ENCODE results near the gene MCFD2.

Gene MCFD2

DNA sequence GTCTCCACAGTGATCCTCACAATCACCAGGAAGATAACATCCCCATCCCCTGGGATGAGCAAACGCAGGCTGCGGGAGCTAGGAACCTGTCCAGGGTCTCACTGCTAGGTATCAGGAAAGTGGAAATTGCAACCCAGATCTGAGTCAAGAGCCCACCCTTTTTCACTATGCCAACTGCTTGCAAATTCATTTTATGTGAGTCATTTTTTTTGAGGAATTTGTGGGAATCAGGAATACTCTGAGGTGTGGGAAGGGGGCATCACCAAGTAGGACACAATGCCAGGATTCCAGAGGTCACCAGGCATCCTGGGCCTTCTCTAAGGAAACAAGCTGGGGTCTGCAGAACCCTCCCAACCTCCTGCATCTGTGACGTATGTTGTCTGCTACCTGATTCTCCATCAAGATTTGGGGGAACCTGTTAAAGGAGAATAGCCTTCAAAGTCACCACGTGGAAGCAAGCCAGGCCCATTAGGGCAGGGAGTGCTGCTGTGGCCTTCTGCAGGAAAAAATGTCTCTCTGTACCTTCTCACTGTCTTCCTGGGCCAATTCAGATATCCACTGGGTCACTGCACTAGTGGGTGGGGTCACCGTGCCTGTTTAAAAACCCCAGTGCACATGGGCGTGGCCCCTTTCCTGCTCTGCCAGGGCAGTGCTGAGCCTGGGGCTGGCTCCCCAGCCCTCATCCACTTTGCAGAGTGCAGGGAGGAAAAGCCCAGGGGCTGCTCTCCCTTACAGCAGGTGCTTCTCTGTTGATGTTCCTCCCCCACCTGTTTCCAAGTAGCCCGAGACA lies 50.2 kb downstream of the MCFD2 start:
- no peak overlapping the region for H3K4me3 ChIP-seq (ENCODE audit: low read length)
- no peak for TF ChIP-seq ZNF274 (IDR thresholded peaks at IDR 0.05; ENCODE audit: low read depth, low read length)

DNA sequence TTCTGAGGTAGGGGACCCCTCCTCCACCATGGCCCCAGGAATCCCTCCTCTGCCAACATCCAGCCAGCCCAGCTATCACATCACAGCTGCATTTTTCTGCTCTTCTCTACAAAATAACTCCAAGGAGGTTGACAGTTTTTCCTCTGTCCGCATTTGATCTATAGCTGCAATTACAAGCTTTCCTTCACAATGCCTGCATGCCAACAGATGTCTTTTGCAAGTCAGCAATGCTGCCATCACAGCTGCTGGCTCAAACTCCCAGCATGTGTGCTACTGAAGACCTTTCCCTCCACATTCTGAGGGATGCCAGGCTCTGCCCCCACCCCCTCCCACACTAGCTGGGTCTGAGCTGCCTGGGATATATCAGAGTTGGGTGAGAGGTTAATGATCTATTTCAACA lies 51.7 kb downstream of the MCFD2 start:
- H3K4me3 ChIP-seq (ENCODE audit: low read length): no peak overlapping the region
- no peak for TF ChIP-seq ZNF274 (IDR thresholded peaks at IDR 0.05; ENCODE audit: low read depth, low read length)

DNA sequence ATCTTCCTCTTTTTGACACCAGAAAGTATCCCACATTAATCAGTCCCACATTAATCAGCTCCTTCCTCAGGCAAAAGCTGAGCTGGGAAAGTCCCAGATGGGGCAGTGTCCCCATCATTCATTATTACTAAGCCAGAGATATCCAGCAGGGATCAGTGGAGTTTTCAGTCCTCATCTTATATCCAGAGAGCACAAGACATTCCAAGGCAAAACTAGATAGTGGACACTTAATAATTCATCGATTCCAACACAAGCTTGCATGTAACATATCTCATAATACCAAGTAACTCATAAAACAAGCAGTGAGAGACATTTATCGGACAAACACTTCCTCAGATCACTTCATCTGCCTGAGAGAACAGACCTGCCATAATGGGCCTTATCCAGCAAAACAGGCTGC lies 53.1 kb downstream of the MCFD2 start:
- TF ChIP-seq ZNF274 (IDR thresholded peaks at IDR 0.05; ENCODE audit: low read depth, low read length): no peak
- no peak overlapping the region for H3K4me3 ChIP-seq (ENCODE audit: low read length)

DNA sequence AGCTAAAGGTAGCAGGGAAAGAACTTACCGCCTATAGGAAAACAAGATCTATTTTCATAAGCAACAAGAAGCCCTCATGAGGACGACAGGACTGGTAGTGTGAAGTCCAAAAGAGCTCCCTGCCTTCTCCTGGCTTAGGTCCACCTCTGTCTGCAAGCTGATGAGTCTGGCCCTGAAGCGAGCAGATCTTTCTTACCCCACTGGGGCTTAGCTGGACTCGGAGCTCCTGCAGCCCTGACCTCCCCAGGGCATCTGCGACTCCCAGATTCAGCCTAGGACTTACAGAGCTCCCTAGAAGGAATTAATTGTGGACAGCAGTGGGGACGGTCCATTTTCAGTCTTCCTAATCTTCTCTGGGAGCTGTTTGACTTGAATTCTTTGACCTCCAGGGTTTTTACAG lies 53.7 kb downstream of the MCFD2 start:
- H3K4me3 ChIP-seq (ENCODE audit: low read length): no peak overlapping the region
- no peak for TF ChIP-seq ZNF274 (IDR thresholded peaks at IDR 0.05; ENCODE audit: low read depth, low read length)

DNA sequence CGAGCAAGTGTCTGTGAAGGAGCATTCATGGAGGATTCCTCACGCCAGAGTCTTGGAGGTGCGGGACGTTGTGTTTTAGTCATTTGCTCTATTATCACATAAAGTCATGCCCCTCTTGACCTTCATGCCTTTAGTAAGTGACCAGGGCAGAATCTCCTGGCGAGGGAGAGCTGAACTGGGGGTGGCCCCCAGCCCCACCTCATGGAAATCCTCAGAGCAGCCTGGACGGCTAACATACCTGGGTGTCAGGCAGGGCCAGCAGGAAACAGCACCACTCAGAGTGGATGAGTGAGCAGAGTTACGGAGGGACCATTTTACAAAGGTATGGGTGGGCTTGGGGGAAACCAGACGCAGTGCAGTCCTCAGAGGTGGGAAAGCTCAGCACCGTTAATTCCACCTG lies 56.1 kb downstream of the MCFD2 start:
- H3K4me3 ChIP-seq (ENCODE audit: low read length): no peak overlapping the region
- TF ChIP-seq ZNF274 (IDR thresholded peaks at IDR 0.05; ENCODE audit: low read depth, low read length): no peak

DNA sequence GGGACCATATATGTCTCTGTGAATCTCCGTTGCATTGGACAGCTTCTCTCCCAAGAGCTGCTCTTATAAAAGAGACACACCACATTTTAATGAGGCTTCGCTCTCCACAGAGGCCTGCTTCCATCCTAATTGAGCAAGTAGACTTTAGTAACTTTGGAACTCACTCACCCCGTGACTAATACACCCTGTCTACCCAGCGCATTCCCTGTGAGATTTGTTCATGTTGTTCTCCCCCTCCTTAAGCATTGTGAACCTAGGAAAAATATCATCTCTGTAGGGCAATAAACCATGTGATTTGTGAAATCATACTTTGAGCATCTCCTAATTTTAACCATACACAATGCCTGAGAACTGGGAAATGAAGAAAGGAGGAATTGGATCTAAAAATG lies 56.9 kb downstream of the MCFD2 start:
- H3K4me3 ChIP-seq (ENCODE audit: low read length): no peak overlapping the region
- no peak for TF ChIP-seq ZNF274 (IDR thresholded peaks at IDR 0.05; ENCODE audit: low read depth, low read length)

DNA sequence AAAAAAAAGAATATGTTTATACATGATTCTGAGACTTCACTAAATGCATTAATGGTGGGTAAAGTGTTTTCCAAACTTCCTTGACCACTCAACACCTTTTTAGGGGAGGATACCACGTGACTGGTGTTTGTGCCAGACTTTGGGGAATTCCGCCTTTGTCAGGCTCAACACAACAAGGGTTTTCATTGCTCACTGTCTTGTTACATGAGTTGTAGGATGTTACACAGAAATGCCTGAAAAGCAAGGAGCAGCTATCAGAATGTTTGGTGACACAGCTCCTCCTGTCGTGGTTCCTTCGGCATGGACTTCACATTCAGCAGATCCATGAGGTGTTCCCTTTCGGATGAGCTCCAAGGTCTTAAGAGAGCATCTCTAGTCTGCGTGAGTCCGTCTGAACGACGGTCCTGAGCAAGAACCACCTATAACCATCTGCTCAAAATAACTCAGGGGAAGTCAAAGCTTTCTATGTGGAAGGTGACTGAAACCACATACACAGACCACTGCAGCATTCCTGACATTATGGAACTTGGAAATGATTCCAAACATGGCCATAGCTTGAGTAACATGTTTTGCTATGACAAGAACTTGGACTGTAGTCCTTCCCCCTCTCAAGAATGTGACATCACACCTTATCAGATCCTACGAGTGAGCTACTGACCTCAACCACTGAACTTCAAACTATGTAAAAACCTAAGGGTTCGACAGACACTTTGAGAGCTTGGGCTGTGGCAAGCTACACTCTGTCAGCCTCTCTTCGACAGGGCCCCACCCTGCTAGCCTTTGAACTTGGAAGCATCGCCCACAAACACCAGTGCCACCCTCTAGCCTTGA lies 57.5 kb downstream of the MCFD2 start:
- TF ChIP-seq ZNF274 (IDR thresholded peaks at IDR 0.05; ENCODE audit: low read depth, low read length): no peak
- no peak overlapping the region for H3K4me3 ChIP-seq (ENCODE audit: low read length)

DNA sequence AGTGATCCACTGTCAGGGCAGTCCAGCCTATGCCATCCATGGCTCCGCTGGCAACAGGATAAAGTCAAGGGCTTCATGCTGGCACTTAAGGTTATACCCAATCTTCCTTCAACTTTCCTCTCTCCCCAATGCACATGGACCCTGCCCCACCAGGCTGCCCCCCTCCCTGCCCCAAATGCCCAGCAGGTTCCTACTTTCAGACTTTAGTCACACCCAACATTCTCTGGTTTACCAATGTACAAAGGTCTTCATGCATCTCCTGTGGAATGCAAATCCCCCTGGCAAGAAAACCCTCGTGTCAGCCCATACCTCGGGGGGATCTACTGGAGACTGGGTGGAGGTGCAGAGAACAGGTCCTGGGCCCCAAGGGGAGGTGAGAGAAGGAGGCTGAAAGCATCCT lies 59.3 kb downstream of the MCFD2 start:
- H3K4me3 ChIP-seq (ENCODE audit: low read length): no peak overlapping the region
- no peak for TF ChIP-seq ZNF274 (IDR thresholded peaks at IDR 0.05; ENCODE audit: low read depth, low read length)

DNA sequence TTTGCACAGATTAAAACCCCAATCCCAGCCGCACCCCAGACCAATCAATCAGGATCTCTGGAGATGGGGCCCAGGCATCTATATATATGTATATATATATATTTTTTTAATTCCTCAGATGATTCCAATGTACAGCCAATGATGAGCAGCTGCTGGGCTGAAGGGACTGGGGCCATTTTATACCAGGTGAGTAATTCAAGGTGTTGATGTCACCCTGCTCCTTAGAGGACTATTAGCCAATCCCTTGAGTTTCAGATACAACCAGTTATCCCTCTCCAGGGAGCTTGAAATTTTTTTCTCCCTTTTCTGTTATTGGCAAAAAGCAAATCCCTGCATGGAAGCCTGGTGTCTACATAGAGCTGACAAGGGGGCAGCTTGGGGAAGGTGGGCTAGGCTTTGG lies 59.8 kb downstream of the MCFD2 start:
- TF ChIP-seq ZNF274 (IDR thresholded peaks at IDR 0.05; ENCODE audit: low read depth, low read length): no peak
- no peak overlapping the region for H3K4me3 ChIP-seq (ENCODE audit: low read length)

DNA sequence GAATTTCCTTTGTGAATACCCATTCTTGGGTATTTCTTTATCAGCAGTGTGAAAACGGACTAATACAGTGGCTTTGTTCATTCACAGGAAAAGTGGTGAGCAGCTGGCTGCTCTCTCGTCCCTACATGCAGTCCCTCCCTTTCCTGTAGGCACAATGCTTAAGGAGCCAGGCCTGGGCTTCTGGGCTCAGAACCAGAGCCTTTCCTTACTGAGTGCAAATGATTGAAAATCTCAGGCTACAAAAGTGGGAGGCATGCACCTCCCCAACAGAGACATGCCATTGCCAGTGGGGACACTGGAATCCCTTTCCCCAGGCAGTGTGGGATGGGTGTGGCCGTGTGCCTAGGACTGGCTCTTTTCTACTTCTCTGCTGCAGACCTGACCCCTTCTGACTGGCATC lies 61.3 kb downstream of the MCFD2 start:
- no peak for TF ChIP-seq ZNF274 (IDR thresholded peaks at IDR 0.05; ENCODE audit: low read depth, low read length)
- no peak overlapping the region for H3K4me3 ChIP-seq (ENCODE audit: low read length)

DNA sequence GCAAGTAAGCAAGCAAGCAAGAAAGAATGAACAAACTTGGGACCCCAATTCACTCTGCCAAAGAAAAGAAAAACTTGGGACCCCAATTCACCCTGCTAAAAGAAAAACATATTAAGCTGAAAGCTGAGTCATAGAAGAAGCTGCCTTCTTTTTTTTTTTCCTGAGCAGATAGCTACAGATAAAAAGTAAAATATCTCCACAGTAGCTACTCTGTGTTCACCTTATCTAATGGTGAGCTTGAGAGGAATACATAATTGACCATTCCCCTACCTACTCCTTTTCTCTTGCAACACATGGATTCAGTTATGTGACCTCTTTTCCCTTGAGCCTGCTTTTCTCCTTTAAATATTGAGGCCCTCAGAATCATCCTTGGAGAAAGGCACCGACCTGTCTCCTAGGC lies 63.0 kb downstream of the MCFD2 start:
- TF ChIP-seq ZNF274 (IDR thresholded peaks at IDR 0.05; ENCODE audit: low read depth, low read length): no peak

DNA sequence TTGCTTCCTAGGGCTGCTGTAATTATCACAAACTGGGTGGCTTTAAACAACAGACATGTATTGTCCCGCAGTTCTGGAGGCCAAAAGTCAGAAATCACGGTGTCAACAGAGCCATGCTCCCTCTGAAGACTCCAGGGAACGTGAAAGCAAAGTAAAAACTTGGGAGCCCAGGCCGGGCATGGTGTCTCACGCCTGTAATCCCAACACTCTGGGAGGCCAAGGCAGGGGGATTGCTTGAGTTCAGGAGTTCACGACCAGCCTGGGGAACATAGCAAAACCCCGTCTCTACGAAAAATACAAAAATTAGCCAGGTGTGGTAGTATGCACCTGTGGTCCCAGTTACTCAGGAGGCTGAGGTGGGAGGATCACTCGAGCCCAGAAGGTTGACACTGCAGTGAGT lies 63.5 kb downstream of the MCFD2 start:
- no peak overlapping the region for H3K4me3 ChIP-seq (ENCODE audit: low read length)
- TF ChIP-seq ZNF274 (IDR thresholded peaks at IDR 0.05; ENCODE audit: low read depth, low read length): no peak

More for the DNA sequence above, 63.0 kb downstream of the MCFD2 start:
- H3K4me3 ChIP-seq (ENCODE audit: low read length): no peak overlapping the region
